ENCODE data around the gene TXNDC8. TPM values are rescaled to one million over a fixed set of nuclear protein-coding genes. Genes with fewer than 3 reads are reported as not detected.

Gene TXNDC8
- total RNA-seq, 3 donors from 2014 or later (not counting 1 experiment from before 2014, with no cell fraction given), result not detected

DNA sequence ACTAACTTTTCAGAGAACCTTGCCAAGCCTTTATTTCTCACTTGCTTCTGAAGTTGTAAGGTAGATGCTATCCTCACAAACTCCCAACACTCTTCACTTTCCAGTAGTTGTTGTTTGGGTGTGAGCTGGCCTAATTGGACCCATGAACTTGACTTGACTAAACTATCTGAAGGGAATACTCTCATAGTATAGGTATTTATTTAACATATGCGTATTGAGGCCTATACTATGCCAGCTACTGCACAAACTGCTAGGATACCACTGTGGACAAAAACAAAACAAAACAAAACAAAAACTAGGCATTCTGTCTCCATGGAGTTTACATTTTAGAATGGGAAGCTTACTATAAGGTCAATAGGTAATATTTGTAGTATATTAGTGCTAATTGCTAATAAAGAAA is 1.3 kb downstream of the TXNDC8 start:
- no peak overlapping the region for H3K4me3 Mint-ChIP-seq
- Histone ChIP-seq H3K4me3 (ENCODE audit: low read length) (no peak overlapping the region), H3K9me3 (ENCODE audit: control insufficient read depth, insufficient read depth, low read length) (no peaks in the 10 kb centered on the region), H3K27me3 (ENCODE audit: control insufficient read depth, insufficient read depth, low read length) (no peaks in the 10 kb centered on the region), H3K36me3 (ENCODE audit: control insufficient read depth, insufficient read depth, low read length) (no peaks in the 10 kb centered on the region), H3K27ac (ENCODE audit: low read length) (no peak overlapping the region), H3K4me1 (ENCODE audit: control insufficient read depth, insufficient read depth, low read length) (no peaks in the 10 kb centered on the region)
- TF ChIP-seq, protein P1, sequence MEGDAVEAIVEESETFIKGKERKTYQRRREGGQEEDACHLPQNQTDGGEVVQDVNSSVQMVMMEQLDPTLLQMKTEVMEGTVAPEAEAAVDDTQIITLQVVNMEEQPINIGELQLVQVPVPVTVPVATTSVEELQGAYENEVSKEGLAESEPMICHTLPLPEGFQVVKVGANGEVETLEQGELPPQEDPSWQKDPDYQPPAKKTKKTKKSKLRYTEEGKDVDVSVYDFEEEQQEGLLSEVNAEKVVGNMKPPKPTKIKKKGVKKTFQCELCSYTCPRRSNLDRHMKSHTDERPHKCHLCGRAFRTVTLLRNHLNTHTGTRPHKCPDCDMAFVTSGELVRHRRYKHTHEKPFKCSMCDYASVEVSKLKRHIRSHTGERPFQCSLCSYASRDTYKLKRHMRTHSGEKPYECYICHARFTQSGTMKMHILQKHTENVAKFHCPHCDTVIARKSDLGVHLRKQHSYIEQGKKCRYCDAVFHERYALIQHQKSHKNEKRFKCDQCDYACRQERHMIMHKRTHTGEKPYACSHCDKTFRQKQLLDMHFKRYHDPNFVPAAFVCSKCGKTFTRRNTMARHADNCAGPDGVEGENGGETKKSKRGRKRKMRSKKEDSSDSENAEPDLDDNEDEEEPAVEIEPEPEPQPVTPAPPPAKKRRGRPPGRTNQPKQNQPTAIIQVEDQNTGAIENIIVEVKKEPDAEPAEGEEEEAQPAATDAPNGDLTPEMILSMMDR (IDR thresholded peaks at IDR 0.05), result no peak
- H3K36me3 Mint-ChIP-seq, result no peaks in the 10 kb centered on the region
- no peaks in the 10 kb centered on the region for H3K4me1 Mint-ChIP-seq
- ATAC-seq, result no peak
- H3K27me3 Mint-ChIP-seq (ENCODE audit: low read depth in 2 of 2), result no peaks in the 10 kb centered on the region
- intact Hi-C loops (cut with micrococcal nuclease), result no loop called here
- no peak for DNase-seq
- no peaks in the 10 kb centered on the region for H3K9me3 Mint-ChIP-seq
- no peak overlapping the region for H3K27ac Mint-ChIP-seq
- WGBS (ENCODE audit: insufficient coverage), result no CpG with 5 or more reads among the region's 1 CpG

DNA sequence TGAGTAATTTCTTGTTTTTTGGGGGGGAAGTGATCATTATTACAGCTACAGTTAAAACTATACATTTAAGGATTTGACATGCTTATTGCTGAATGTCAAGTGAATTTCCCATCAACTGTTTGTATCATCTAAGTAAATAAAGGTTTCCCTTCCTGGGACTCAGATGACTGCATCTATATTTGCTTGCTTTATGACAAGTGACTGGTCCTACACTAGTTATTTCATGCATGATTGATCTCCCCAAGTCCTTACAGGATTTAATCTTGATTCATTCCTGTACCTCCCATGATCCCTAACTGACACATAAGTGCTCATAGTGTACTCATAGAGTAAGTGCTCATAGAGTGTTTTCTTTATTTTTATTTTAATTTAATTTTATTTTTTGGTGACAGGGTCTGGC is 2.8 kb downstream of the TXNDC8 start:
- Histone ChIP-seq H3K27ac (ENCODE audit: low read length) (no peak overlapping the region), H3K4me1 (ENCODE audit: control insufficient read depth, insufficient read depth, low read length) (no peaks in the 10 kb centered on the region), H3K4me3 (ENCODE audit: low read length) (no peak overlapping the region), H3K36me3 (ENCODE audit: control insufficient read depth, insufficient read depth, low read length) (no peaks in the 10 kb centered on the region), H3K27me3 (ENCODE audit: control insufficient read depth, insufficient read depth, low read length) (no peaks in the 10 kb centered on the region), H3K9me3 (ENCODE audit: control insufficient read depth, insufficient read depth, low read length) (peaks cover 3% of the 10 kb centered on the region)
- H3K27me3 Mint-ChIP-seq (ENCODE audit: low read depth in 2 of 2), result no peaks in the 10 kb centered on the region
- no peaks in the 10 kb centered on the region for H3K9me3 Mint-ChIP-seq
- H3K36me3 Mint-ChIP-seq, result no peaks in the 10 kb centered on the region
- no peak for DNase-seq
- ATAC-seq, result no peak
- intact Hi-C loops (cut with micrococcal nuclease), result no loop called here
- H3K4me3 Mint-ChIP-seq, result no peak overlapping the region
- no peak overlapping the region for H3K27ac Mint-ChIP-seq
- TF ChIP-seq, protein P1 (IDR thresholded peaks at IDR 0.05), result no peak
- H3K4me1 Mint-ChIP-seq, result no peaks in the 10 kb centered on the region

DNA sequence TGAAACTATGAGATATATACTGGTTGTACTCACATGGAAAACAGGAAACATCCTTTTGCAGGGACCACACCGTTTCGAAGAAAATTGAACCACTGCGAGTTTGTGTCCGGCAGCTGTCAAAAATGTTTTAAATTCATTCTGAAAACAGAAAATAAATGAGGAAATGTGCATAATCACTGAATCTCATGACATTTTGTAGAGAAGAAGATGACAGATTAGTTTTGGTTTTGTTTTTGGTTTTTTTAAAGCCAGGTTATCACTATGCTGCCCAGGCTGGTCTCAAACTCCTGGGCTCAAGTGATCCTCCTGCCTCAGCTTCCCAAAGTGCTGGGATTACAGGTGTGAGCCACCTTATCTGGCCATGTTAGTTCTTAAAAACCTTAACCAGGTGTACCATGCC is 3.5 kb downstream of the TXNDC8 start:
- 4% methylated on average over 4 of the region's 4 CpGs for WGBS (ENCODE audit: insufficient coverage)
- Histone ChIP-seq H3K4me1 (ENCODE audit: control insufficient read depth, insufficient read depth, low read length) (no peaks in the 10 kb centered on the region), H3K36me3 (ENCODE audit: control insufficient read depth, insufficient read depth, low read length) (no peaks in the 10 kb centered on the region), H3K9me3 (ENCODE audit: control insufficient read depth, insufficient read depth, low read length) (peaks cover 3% of the 10 kb centered on the region), H3K4me3 (ENCODE audit: low read length) (no peak overlapping the region), H3K27ac (ENCODE audit: low read length) (no peak overlapping the region), H3K27me3 (ENCODE audit: control insufficient read depth, insufficient read depth, low read length) (no peaks in the 10 kb centered on the region)
- Mint-ChIP-seq H3K4me1 (no peaks in the 10 kb centered on the region), H3K9me3 (no peaks in the 10 kb centered on the region), H3K4me3 (no peak overlapping the region), H3K27me3 (ENCODE audit: low read depth in 2 of 2) (no peaks in the 10 kb centered on the region), H3K27ac (no peak overlapping the region), H3K36me3 (no peaks in the 10 kb centered on the region)
- DNase-seq, result no peak
- intact Hi-C loops (cut with micrococcal nuclease), result no loop called here
- TF ChIP-seq, protein P1 (IDR thresholded peaks at IDR 0.05), result no peak
- no peak for ATAC-seq

DNA sequence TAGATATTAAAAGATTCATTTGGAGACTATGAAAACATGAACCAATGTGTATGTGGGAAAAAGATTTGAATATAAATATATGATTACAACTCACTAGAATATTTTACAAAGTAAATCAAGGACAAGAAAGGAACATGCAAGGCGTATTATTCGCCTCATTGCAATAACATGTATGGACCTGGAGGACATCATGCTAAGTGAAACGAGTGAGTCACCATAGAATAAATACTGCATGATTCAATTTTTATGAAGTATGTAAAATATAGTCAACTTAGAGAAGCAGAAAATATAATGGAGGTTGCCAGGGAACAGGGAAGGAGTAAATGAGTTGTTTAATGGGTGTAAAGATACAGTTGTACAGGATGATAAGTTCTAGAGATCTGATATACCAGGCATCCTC is 4.9 kb downstream of the TXNDC8 start:
- H3K36me3 Mint-ChIP-seq, result no peaks in the 10 kb centered on the region

More for the DNA sequence above, 4.9 kb downstream of the TXNDC8 start:
- no peaks in the 10 kb centered on the region for H3K36me3 ChIP-seq (ENCODE audit: control insufficient read depth, insufficient read depth, low read length)
- Mint-ChIP-seq H3K27me3 (ENCODE audit: low read depth in 2 of 2) (no peaks in the 10 kb centered on the region), H3K9me3 (no peaks in the 10 kb centered on the region), H3K27ac (no peak overlapping the region), H3K4me3 (no peak overlapping the region), H3K4me1 (no peaks in the 10 kb centered on the region)
- intact Hi-C loops (cut with micrococcal nuclease), result no loop called here
- ATAC-seq (no peak), DNase-seq (no peak)
- no peaks in the 10 kb centered on the region for H3K4me1 ChIP-seq (ENCODE audit: control insufficient read depth, insufficient read depth, low read length)
- no peaks in the 10 kb centered on the region for H3K27me3 ChIP-seq (ENCODE audit: control insufficient read depth, insufficient read depth, low read length)
- H3K4me3 ChIP-seq (ENCODE audit: low read length), result no peak overlapping the region
- WGBS (ENCODE audit: insufficient coverage), result 89% methylated on average over 3 of the region's 3 CpGs
- peaks cover 3% of the 10 kb centered on the region for H3K9me3 ChIP-seq (ENCODE audit: control insufficient read depth, insufficient read depth, low read length)
- TF ChIP-seq, protein P1 (IDR thresholded peaks at IDR 0.05), result no peak
- no peak overlapping the region for H3K27ac ChIP-seq (ENCODE audit: low read length)

All from natural killer cell (primary cell).